ENCODE results near the gene DNAI2.
"Not testable (repeated sequence)": the region's sequence is repeated elsewhere in the genome, so short reads cannot be mapped to it uniquely, and the experiment has no call there.

The DNAI2 gene

GRCh38 chr17:74245145-74245831 lies 28.7 kb upstream of the DNAI2 start:
- peak; percentile 92 for DNase-seq (ENCODE audit: low spot score)

DNA sequence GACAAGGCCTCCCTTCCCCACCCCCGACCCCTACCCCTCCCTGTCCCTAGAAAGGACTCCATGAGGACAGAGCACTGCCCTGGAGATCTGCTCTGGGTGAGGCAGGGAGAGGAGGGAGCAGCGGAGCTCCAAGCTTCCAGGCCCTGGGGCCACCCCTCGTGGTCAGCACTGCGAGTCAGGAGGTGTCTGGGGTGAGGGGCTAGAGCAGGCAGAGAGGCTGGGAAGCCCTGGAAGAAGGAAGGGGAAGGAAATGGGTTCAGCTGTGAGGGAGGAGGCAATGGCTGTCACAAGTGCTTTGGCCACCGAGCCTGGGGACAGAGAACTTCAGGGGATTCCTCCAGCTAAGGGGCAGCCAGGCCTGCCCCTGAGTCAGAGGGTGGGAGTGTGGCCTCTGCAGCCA lies 28.2 kb upstream of the DNAI2 start:
- DNase-seq (ENCODE audit: low spot score) = no peak

GRCh38 chr17:74249590-74250270 lies 24.3 kb upstream of the DNAI2 start:
- DNase-seq (ENCODE audit: low spot score) = no peak

DNA sequence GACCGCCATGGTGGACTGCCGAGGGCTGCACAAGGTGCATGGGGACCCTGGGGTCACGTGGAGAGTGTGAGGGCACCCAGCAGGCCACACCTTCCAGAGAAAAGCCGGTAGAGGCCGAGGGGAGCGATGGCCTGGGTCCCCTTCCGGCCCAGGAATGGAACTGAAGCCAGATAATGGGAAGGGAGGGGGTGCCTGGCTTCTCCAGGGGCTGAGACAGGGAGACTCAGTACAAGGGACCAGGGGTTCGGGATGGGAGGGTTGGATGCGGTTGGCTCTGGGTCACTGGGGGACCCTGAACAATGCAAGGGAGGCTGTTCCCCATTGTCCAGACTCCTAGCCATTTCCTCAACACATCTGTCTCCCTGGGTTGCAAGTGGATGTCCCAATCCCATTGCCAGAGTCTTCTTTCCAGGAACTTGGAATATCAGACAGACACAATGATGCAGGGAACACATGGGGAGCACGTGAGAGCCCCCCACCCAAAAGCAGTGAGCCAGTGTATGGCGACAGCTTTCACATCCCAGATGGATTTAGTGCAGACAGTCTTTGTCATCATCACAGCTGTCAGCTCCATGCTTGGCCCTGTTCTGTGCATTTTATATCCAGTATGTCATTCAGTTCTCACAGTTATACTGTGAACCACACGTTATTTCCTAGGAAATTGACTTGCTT lies 23.6 kb upstream of the DNAI2 start:
- no peak for DNase-seq (ENCODE audit: low spot score)

GRCh38 chr17:74251051-74251450 lies 23.0 kb upstream of the DNAI2 start:
- no peak for DNase-seq (ENCODE audit: low spot score)

DNA sequence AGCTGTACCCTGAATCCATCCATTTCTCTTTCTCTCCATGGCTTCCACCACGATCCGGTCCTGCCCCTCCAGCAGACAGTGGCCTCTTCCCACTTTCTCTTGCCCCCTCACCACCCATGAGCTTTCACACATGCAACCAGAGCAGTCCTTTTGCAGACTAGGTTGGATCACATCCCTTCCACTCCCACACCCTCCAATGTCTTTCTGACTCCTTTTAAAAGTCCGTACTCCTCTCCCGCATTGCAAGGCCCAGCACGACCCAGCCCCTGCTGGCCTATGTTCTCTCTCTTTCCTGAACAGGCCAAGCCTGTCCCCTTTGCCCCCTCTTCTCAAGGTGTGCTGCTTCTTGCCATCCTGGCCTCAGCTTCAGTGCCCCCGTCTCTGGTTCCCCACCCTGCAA lies 22.5 kb upstream of the DNAI2 start:
- no peak for DNase-seq (ENCODE audit: low spot score)

DNA sequence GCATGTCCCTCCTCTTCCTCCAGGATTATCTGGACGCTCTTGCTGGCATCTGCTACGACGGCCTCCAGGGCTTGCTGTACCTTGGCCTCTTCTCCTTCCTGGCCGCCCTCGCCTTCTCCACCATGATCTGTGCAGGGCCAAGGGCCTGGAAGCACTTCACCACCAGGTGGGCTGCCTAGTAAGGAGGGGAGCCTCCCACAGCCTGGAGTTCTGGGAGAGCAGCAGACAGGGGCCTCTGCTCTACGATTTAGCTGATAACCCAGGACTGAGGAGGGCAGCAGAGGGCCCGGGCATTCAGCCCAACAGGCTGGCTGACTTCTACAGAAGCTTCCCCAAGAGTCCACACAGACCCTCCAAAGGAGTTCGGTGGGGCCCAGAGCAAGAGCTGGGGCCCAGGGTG lies 21.8 kb upstream of the DNAI2 start:
- DNase-seq (ENCODE audit: low spot score) = no peak

DNA sequence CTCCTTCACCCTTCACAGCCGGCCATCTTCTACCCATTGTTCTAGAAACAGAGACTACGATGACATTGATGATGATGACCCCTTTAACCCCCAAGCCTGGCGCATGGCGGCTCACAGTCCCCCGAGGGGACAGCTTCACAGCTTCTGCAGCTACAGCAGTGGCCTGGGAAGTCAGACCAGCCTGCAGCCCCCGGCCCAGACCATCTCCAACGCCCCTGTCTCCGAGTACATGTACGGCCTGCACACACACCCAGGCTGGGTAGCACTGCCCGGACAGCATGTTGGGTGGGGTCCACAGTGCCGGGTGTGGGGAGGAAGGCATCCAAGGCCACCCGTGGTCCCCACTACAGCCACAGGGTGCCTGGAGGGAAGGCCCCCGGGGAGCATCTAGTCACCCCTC lies 21.0 kb upstream of the DNAI2 start:
- DNase-seq (ENCODE audit: low spot score) = no peak

DNA sequence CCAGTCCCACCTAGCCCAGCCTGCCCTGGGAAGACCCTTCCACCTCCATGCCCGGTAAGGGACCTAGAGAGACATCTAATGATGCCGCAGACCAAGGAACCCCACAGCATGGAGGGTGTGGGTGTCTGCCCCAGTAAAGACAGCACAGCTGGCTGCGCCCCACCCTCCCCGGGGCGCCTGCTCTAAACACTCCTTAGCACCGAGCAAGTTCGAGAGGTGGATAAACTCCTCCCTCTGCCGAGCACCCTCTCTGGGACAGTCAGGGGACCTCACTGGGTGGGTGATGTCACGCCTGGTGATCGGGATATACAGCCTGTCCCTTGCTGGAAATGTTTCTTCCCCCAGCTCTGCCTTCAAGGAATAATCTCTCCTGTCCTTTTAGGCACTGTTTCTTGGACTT lies 16.7 kb upstream of the DNAI2 start:
- DNase-seq (ENCODE audit: low spot score) = no peak

DNA sequence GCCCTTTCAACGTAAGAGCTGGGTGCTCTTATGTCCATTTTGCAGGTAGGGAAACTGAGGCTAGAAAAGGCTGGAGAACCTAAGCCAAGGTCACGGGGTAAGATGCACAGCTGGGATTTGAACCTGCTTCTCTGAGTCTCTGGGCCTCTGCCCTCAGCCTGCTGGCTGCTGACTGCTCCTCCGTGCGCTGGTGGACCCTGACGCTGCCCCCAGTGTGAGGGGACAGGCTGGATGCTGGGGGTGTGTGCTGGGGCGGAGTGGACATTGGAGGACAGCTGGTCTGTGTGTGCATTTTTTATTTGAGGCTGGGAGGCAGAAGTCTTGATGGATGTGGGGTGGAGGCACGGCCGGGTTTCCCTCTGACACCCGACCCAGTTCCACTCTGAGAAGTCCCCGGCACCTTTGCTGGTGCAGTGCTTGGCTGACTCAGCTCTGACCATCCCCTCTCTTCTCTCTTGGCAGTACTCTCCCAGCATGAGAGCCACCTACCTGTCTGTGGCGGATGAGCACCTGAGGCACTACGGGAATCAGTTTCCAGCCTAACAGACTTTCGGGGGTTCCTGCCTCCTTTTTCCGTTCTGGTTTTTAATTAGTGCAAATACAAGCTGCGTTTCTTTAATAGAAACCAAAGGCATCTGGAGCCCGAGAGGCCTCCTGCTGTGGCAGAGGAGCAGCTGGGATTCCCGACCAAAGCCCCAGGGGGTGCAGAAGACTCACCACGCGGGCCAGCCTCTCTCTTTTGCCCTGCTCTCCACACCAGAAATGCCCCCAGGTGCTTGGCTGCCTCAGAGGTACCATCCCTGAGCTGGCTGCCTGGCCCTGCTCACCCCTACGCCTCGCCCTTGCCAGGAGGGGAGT lies 14.1 kb upstream of the DNAI2 start:
- DNase-seq (ENCODE audit: low spot score) = no peak

- no peak for DNase-seq (ENCODE audit: low spot score)
These were observed 13.5 kb upstream of the DNAI2 start for GRCh38 chr17:74260525-74260850.

GRCh38 chr17:74262601-74263000 lies 11.4 kb upstream of the DNAI2 start:
- DNase-seq (ENCODE audit: low spot score) = no peak

DNA sequence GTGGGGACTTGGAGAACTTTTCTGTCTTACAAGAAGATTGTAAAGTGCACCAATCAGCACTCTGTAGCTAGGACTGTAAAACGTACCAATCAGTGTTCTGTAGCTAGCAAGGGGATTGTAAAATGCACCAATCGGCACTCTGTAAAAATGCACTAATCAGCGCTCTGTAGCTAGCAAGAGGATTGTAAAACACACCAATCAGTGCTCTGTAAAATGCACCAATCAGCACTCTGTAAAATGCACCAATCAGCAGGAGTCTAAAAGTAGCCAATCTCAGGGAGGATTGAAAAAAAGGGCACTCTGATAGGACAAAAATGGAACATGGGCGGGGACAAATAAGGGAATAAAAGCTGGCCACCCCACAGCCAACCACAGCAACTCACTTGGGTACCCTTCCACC lies 7.0 kb upstream of the DNAI2 start:
- not testable (repeated sequence) for DNase-seq (ENCODE audit: low spot score)

DNA sequence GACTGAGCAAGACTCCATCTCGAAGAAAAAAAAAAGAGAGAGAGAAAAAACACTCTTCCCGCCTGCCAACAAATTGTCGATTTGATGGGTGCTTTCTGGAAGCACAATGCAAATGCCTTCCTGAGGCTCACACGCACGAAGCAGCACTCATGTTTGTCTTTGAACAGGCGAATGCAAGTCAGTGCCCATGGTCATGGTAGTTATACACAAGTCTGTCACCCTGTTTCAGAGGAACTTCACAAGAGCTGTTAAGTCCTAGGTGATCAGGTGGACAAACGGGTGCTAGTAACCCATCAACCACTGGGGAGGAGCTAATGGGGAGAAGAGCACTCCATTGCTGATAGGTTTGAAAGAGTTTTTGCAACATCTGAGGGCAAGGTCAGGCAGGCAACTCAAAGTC lies 6.5 kb upstream of the DNAI2 start:
- DNase-seq (ENCODE audit: low spot score) = no peak

DNA sequence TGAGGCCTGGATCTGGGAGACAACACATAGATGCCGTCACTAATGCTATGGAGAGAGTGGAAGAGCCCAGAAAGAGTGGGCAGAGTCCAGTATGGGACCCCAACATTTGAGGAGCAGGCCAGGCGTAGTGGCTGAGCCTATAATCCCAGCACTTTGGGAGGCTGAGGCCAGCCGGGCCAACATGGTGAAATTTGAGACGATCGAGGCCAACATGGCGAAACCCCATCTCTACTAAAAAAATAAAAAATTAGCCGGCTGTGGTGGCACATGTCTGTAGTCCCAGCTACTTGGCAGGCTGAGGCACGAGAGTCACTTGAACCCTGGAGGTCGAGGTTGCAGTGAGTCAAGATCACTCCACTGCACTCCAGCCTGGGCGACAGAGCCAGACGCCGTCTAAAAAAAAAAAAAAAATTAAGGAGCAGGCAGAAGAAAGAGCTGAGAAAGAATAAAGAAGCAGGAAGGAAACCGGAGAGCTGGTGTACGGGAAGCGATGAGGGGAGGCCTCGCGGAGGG lies 6.0 kb upstream of the DNAI2 start:
- no peak for DNase-seq (ENCODE audit: low spot score)

- DNase-seq (ENCODE audit: low spot score) = no peak
These were observed 5.5 kb upstream of the DNAI2 start for GRCh38 chr17:74268558-74268957.

GRCh38 chr17:74270333-74270732 lies 3.7 kb upstream of the DNAI2 start:
- DNase-seq (ENCODE audit: low spot score) = no peak

GRCh38 chr17:74271281-74271680 lies 2.8 kb upstream of the DNAI2 start:
- DNase-seq (ENCODE audit: low spot score) = no peak

DNA sequence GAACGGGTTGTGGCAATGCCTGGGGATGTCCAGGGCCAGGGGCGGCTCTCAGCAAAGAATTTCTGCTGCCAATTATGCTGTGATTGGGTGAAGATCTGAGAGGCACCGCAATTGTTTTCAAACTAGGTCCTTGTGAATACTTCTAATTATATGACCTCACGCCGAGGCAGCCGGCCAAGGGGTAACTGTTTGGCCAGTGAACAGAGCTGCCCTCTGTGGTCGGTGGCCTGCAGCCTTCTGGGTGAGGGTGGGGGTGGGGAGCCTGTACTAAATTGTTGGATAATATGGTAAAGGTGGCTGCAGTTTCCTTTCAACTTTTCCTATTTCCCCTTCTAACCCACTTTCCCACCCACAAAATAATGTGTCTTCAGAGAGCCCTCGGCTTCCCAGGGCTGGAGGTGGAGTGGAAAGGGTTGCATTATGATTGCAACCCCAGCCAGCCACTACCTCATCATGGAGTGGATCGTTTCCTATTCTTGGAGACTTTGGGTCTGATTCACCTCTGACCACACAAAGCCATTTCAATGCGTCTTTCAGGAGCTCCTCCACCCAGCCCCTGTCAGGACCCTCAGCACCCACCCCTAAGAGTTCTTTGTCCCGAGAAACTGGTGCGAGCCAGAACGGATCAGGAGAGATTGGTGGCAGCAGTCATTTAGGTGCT lies 2.0 kb upstream of the DNAI2 start:
- DNase-seq (ENCODE audit: low spot score) = no peak

DNA sequence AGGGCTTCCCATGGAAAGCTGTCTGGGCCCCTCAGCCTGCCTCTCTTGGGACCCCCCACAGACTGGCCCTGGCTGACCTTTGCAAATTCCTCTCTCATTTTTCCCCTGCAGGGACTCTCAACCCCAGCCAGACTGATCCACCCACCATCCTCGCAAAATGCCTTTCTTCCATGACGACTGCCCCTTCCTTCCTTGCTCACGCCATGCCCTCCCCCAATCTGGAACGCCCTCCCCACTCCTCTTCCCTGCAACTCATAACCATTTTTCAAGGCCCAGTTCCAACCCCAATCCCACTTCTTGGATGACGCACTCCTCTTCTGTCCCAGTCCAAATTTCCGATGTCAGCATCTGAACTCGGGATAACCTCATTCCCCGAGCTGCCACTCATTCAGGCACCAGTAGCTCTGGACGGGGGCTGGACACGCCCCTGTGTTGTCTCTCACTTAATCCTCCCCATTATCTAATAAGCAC lies 1.3 kb upstream of the DNAI2 start:
- peak; percentile 80 for DNase-seq (ENCODE audit: low spot score)

DNA sequence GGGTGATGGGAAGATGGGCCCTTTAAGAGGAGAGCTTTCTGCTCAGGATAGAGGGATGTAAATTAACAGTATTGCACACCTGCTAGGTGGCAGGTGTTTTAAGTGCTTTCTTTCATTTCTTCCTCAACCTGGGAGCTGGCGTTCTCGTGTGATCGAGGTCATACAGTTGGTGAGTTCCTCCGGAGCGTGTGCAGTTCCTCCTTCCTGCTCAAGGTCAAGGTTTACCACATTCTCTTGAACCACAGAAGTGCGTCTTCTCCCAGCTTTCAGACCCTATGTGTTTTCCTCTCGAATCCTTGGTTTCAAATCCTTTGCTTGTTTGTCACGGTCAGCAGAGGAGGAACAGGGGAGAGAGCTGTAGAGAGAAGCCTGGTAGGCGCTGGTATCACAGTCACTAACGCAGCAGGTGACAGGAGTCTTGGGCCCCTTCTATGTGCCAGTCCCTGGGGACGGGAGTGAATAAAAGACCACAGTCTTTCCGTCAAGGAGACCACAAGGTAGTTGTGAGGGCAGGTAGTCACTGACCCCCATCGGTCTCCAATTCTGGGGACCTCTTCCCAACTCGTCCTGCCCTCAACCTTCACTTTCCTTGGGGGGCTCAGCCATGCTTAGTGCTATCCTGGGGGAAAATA lies 791 bp downstream of the DNAI2 start:
- no peak for DNase-seq (ENCODE audit: low spot score)
